ENCODE results near the gene SERPINF2.

The SERPINF2 gene

GRCh38 chr17:1725642-1726511 is 16.8 kb upstream of the SERPINF2 start:
- TF ChIP-seq TAF1 (IDR thresholded peaks at IDR 0.05; ENCODE audit: low read depth, low read length) (no peak), POLR2AphosphoS5 (IDR thresholded peaks at IDR 0.05; ENCODE audit: low read depth, low read length) (no peak), SPI1 (IDR thresholded peaks at IDR 0.05; ENCODE audit: low read depth, low read length) (no peak), POU2F2 (IDR thresholded peaks at IDR 0.05; ENCODE audit: low read depth, low read length) (no peak), PAX5 (IDR thresholded peaks at IDR 0.05; ENCODE audit: insufficient read depth, low read length, severe bottlenecking) (no peak), POLR2A (IDR thresholded peaks at IDR 0.05; ENCODE audit: low read depth, low read length) (no peak)
- DNase-seq (ENCODE audit: insufficient read length, low spot score) (no peak), FAIRE-seq (no peak)

- DNase-seq (ENCODE audit: insufficient read length, low spot score) (no peak), FAIRE-seq (no peak)
- TF ChIP-seq POU2F2 (IDR thresholded peaks at IDR 0.05; ENCODE audit: low read depth, low read length) (no peak), POLR2AphosphoS5 (IDR thresholded peaks at IDR 0.05; ENCODE audit: low read depth, low read length) (no peak), POLR2A (IDR thresholded peaks at IDR 0.05; ENCODE audit: low read depth, low read length) (no peak), SPI1 (IDR thresholded peaks at IDR 0.05; ENCODE audit: low read depth, low read length) (no peak), TAF1 (IDR thresholded peaks at IDR 0.05; ENCODE audit: low read depth, low read length) (no peak)
Observed at GRCh38 chr17:1726626-1727257, 15.9 kb upstream of the SERPINF2 start.

- FAIRE-seq (no peak), DNase-seq (ENCODE audit: insufficient read length, low spot score) (no peak)
- TF ChIP-seq SPI1 (IDR thresholded peaks at IDR 0.05; ENCODE audit: low read depth, low read length), result no peak
- TF ChIP-seq POU2F2 (IDR thresholded peaks at IDR 0.05; ENCODE audit: low read depth, low read length), result no peak
- TF ChIP-seq PAX5 (IDR thresholded peaks at IDR 0.05; ENCODE audit: insufficient read depth, low read length, severe bottlenecking), result no peak
- TF ChIP-seq POLR2AphosphoS5 (IDR thresholded peaks at IDR 0.05; ENCODE audit: low read depth, low read length), result no peak
- TF ChIP-seq TAF1 (IDR thresholded peaks at IDR 0.05; ENCODE audit: low read depth, low read length), result no peak
Observed at GRCh38 chr17:1727258-1727789, 15.3 kb upstream of the SERPINF2 start.

GRCh38 chr17:1727876-1728630 is 14.6 kb upstream of the SERPINF2 start:
- FAIRE-seq (no peak), DNase-seq (ENCODE audit: insufficient read length, low spot score) (no peak)
- TF ChIP-seq SPI1 (IDR thresholded peaks at IDR 0.05; ENCODE audit: low read depth, low read length), result no peak
- TF ChIP-seq POU2F2 (IDR thresholded peaks at IDR 0.05; ENCODE audit: low read depth, low read length), result no peak
- TF ChIP-seq TAF1 (IDR thresholded peaks at IDR 0.05; ENCODE audit: low read depth, low read length), result no peak
- no peak for TF ChIP-seq PAX5 (IDR thresholded peaks at IDR 0.05; ENCODE audit: insufficient read depth, low read length, severe bottlenecking)
- no peak for TF ChIP-seq POLR2A (IDR thresholded peaks at IDR 0.05; ENCODE audit: low read depth, low read length)
- no peak for TF ChIP-seq POLR2AphosphoS5 (IDR thresholded peaks at IDR 0.05; ENCODE audit: low read depth, low read length)

- no peak for FAIRE-seq
- TF ChIP-seq POLR2AphosphoS5 (IDR thresholded peaks at IDR 0.05; ENCODE audit: low read depth, low read length), result no peak
- TF ChIP-seq POU2F2 (IDR thresholded peaks at IDR 0.05; ENCODE audit: low read depth, low read length), result no peak
- TF ChIP-seq SPI1 (IDR thresholded peaks at IDR 0.05; ENCODE audit: low read depth, low read length), result no peak
- TF ChIP-seq POLR2A (IDR thresholded peaks at IDR 0.05; ENCODE audit: low read depth, low read length), result no peak
- TF ChIP-seq TAF1 (IDR thresholded peaks at IDR 0.05; ENCODE audit: low read depth, low read length), result no peak
- no peak for TF ChIP-seq PAX5 (IDR thresholded peaks at IDR 0.05; ENCODE audit: insufficient read depth, low read length, severe bottlenecking)
- no peak for DNase-seq (ENCODE audit: insufficient read length, low spot score)
Observed at GRCh38 chr17:1729966-1730325, 12.7 kb upstream of the SERPINF2 start.

GRCh38 chr17:1730326-1731193 is 12.1 kb upstream of the SERPINF2 start:
- DNase-seq (ENCODE audit: insufficient read length, low spot score), result no peak
- no peak for TF ChIP-seq POU2F2 (IDR thresholded peaks at IDR 0.05; ENCODE audit: low read depth, low read length)
- TF ChIP-seq TAF1 (IDR thresholded peaks at IDR 0.05; ENCODE audit: low read depth, low read length), result no peak
- TF ChIP-seq SPI1 (IDR thresholded peaks at IDR 0.05; ENCODE audit: low read depth, low read length), result no peak
- TF ChIP-seq PAX5 (IDR thresholded peaks at IDR 0.05; ENCODE audit: insufficient read depth, low read length, severe bottlenecking), result no peak
- no peak for TF ChIP-seq POLR2AphosphoS5 (IDR thresholded peaks at IDR 0.05; ENCODE audit: low read depth, low read length)
- no peak for TF ChIP-seq POLR2A (IDR thresholded peaks at IDR 0.05; ENCODE audit: low read depth, low read length)
- FAIRE-seq, result no peak

- no peak for TF ChIP-seq PAX5 (IDR thresholded peaks at IDR 0.05; ENCODE audit: insufficient read depth, low read length, severe bottlenecking)
- TF ChIP-seq TAF1 (IDR thresholded peaks at IDR 0.05; ENCODE audit: low read depth, low read length), result no peak
- TF ChIP-seq POLR2AphosphoS5 (IDR thresholded peaks at IDR 0.05; ENCODE audit: low read depth, low read length), result no peak
- TF ChIP-seq SPI1 (IDR thresholded peaks at IDR 0.05; ENCODE audit: low read depth, low read length), result no peak
- no peak for TF ChIP-seq POU2F2 (IDR thresholded peaks at IDR 0.05; ENCODE audit: low read depth, low read length)
- no peak for TF ChIP-seq POLR2A (IDR thresholded peaks at IDR 0.05; ENCODE audit: low read depth, low read length)
- FAIRE-seq, result no peak
Observed at GRCh38 chr17:1731194-1731506, 11.5 kb upstream of the SERPINF2 start.

GRCh38 chr17:1732241-1732832 is 10.3 kb upstream of the SERPINF2 start:
- TF ChIP-seq SPI1 (IDR thresholded peaks at IDR 0.05; ENCODE audit: low read depth, low read length), result no peak
- DNase-seq (ENCODE audit: insufficient read length, low spot score), result no peak
- no peak for FAIRE-seq

More at GRCh38 chr17:1731194-1731506, 11.5 kb upstream of the SERPINF2 start:
- DNase-seq (ENCODE audit: insufficient read length, low spot score), result no peak

Measured in GM12891 (cell line).